ENCODE results near the gene DLD. TPM values are rescaled to one million over a fixed set of nuclear protein-coding genes. Genes with fewer than 3 reads are reported as not detected.

Gene DLD
- total and polyA plus RNA-seq, 2 of the 8 experiments (the other 6 are each of a cell fraction or from before 2014, with no cell fraction given), result 63.7 to 88.5 TPM

- TF ChIP-seq GABPA (IDR thresholded peaks at IDR 0.05; ENCODE audit: borderline replicate concordance, insufficient read depth, low read length) (no peak), NRF1 (IDR thresholded peaks at IDR 0.05; ENCODE audit: low read depth, low read length) (no peak), ATF3 (IDR thresholded peaks at IDR 0.05; ENCODE audit: insufficient read depth, low read depth, low read length) (no peak)
Measured at GRCh38 chr7:107968449-107968848, 77.5 kb downstream of the DLD start (continued).

Data from H1 (cell line).